Measurements from ENCODE around the gene POPDC3.
"Not testable (repeated sequence)": the region's sequence is repeated elsewhere in the genome, so short reads cannot be mapped to it uniquely, and the experiment has no call there.

Gene POPDC3

DNA sequence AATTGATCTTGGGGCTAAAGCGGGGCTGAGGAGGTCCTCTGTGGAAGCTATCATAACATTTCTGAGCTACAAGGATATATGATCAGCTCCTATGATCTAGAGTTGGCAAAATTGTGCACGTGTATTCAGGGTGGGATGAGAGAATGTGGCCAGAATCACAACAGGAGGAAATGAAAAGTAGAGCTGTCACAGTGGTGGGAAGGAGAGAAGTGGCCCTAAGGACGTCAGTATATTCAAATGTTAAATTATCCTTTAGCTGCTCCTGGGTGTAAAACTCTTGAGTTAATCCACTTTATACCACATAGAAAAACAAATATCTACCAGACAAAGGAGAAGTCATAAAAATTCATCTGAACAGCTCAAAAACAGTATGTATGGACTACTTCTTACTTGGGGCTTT lies 14.8 kb upstream of the POPDC3 start:
- DNase-seq, result no peak

DNA sequence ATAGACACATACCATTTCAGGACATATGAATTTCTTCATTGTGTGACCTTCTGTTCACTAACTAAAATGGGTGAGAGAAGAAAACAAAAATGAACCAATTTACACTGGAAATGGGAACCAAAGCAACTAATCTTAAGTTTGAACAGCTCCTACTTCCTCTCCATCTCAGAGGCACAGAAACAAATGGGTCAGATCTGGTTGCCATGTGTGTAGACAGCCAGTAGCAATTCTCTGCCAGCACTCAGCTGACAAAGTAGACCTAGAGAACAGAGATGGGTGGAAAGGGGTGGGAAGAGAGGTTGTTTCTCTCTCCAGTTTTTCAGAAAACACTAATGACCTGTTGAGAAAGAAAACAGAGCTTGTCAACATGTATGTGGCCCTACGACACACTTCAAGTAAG lies 14.3 kb upstream of the POPDC3 start:
- no peak for DNase-seq

DNA sequence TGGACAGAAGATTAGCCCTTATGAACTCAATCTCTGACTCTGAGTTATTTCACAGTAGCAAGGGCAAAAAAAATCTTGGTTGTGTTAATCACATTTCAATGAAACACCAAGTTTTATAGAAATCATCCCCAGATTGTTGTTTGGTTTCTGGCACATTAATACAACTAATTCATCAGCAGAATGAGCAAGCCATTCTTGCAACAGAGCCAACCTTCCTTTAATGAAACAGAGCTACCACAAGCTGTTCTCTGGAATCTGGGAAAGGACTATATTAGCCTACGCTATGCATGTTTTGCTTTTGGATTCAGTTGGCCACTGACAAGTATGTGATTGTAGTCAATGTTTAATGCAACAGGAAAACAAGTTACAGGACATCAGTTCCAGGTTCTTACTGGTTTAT lies 13.8 kb upstream of the POPDC3 start:
- no peak for DNase-seq

DNA sequence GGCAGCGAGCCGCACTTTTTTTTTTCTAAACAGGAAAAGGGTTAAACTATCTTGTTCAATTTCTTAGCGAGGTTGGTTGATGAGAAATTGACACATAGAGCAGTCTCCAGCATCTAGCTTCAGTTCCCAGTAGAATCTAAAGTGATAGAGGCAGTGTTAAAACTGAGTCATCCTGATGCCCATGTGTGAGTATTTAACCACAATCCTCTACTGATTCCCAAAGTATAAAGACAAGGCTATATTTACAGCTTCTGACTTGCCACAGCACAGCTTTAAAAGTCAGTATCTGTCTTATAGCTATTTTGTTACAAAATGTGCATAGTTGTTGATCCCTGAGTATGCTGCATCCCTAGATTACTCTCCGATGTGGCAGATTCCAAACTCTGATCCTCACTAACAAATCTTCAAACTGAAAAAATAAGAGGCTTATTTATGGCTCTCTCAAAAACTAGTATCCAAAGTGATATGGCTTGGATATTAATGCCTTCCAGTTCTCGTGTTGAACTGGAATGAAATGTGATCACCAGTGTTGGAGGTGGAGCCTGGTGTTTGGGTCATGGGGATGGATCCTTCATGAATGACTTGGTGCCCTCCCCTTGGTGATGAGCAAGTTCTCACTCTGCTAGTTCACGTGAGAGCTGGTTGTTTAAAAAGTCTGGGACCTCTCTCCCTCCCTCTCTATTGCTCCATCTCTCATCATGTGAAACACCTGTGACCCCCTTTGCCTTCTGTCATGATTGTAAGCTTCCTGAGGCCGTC lies 13.1 kb upstream of the POPDC3 start:
- no peak for DNase-seq

DNA sequence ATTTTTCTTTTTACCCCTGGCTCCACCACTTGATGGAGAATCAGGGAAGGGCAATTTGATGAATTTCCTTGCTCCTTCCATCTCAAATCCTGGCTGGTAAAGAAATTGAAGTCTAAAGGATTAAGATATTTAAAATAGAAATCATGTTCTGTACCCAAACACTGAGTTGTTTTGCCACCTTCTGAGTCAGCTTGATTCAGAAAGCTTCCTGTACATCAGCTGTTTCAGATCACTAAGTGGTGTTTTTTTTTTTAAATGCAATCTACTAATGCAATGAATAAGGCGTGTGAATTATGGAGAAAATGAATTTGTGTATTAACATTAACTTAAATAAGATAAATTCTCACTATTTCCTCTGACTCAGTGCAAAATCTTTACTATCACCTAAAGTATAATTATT lies 11.5 kb upstream of the POPDC3 start:
- DNase-seq, result no peak

DNA sequence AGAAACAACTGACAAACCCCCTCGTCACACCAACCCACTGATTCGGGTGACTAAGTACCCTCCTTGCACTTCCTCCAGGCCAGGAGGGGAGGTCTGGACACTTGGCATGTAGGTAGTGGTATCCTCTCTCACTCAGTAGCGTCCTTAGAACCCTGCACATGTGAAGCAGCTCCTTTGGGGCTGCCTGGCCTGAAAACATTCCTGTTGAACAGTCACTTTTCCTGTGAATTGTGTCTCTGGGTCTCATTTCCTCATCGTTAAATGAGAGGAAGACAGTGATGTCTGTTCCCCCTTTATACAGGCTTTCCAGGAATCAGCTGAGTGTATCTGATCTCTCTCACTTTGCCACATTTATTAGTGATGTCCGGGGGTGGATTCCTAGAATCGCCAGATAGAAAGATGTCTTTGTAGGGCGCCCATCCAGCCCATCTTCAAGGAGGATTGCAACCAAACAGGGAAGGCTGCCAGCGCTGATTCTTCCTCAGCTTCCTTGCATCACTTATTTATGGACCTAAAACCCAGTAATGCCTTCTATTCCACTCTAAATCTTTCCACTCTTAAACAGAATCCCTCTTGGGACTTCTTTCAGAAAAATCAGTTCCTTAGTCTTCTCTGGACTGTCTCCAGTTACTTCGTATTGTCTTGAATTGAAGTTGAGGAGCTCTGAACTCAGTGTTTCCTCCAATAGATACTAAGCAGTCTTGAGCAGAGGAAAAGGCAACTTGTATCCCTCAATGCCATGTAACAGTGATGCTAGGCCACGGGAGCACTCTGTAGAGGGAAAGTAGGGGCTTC lies 9.4 kb upstream of the POPDC3 start:
- no peak for DNase-seq

DNA sequence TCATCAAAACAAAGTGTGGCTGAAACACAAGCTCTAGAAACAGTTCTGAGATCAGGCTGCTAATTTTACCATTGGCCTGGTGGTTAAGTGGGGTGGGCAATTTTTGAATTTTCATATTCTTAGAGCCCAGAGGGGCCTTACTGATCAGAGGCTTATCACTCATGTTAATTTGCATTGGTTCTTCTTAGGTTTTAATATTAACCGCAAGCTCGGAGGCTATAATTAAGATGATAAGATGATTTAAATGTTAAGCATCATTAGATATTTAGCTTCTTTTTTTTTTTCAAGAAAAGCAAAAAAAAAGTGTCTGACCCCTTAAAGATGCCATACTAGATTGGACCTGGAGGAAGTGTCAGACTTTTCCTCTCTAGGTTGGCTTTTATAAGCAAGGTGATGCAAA lies 8.4 kb upstream of the POPDC3 start:
- DNase-seq, result no peak

DNA sequence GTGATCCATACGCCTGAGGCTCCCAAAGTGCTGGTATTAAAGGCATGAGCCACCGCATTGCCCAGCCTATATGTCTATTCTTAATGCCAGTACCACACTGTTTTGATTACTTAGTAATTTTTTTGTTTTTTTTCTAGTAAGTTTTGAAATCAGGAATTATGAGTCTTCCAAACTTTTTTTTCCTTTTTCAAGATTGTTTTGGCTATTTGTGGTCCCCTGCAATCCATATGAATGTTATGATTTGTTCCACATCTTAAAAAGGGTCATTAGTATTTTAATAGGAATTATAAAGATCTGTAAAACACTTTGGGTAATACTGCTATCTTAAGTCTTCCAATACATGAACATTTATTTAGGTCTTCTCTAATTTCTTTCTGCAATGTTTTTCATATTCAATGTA lies 6.8 kb upstream of the POPDC3 start:
- DNase-seq, result no peak

DNA sequence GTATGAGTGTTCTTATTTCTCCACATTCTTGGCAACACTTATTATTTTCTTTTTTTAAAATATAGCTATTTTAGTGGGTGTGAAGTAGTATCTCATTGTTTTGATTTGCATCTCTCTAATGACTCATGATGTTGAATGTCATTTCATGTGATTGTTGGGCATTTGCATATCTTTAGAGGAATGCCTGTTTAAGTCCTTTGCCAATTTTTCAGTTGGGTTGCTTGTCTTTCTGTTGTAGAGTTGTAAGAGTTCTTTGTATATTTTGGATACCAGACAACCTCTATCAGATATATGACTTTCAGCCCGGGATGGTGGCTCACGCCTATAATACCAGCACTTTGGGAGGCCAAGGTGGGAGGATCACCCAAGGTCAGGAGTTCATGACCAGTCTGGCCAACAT lies 5.1 kb upstream of the POPDC3 start:
- DNase-seq, result no peak

DNA sequence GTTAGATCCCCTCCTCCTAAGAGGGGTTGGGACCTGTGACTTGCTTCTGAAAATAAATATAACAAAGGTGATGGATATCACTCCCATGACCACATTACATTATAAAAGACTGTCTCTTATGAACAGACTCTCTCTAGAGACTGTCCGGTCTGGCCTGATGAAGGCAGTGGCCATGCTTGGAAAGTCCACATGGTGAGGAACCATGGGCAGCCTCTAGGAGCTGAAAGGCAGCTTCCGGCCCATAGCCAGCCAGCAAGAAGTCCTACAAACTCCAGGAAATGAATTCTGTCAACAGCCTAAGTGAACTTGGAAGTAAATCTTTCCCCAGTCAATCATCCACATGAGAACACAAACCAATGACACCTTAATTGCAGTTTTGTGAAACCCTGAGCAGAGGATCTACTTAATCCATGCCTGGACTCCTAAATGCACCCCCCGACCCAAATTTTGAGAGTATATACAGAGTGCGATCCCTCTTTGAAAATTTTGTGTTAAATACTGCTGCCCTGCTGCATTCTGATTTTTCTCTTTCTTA lies 2.2 kb upstream of the POPDC3 start:
- DNase-seq, result no peak

DNA sequence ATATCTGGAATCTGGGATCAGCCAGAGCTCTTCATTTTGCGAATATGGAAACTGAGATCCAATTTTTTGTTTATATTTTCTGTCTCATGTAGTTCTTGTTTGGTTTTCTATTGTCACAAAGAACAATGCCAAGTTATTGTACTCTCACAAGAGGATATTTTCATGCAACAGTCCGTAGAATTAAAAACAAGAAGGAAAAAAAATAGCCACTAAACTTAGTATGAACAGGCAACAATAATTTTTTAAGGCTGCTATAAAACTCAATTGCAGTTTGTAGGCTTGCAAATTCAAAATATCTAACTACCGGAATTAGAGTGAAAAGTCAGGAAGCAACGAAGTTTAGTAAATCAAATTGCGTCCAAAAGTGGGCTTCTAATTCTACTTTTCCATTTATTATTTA lies 1.2 kb downstream of the POPDC3 start:
- DNase-seq, result no peak

DNA sequence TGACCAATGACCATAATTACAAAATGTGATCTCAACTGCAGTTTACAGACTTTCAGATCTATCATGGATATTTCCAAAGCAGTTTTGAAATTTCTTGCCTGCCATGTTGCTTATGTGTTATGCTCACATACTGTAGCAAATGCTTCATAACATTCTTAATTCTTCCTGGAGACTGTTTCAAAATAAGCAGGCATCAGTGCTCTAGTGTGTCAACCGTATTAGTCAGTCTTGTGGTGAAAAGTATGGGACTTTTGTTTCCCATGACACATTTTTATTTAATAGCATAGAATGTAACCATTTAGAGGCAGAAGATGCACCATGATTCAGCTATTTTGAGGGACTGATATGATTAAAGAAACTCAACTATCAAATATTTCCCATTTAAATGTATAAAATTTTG lies 1.7 kb downstream of the POPDC3 start:
- DNase-seq, result no peak

DNA sequence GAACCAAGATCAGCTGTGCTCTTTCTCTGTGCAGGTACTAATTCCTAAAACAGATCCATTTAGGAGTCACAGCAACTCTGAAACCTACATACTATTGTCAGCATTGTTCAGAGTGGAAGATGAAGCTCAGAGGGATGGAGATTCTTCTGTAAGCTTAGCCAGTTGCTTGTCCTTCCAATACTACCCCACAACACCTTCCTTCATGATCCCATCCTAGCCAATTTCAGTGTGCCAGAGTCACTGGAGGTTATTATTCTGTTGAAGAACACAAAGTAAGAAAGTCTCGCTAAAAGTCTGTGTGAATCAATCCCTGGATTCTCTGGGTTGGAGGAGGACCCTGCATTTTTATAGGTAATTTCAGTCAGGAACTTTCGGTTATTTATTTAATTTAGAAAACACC lies 2.3 kb downstream of the POPDC3 start:
- no peak for DNase-seq

DNA sequence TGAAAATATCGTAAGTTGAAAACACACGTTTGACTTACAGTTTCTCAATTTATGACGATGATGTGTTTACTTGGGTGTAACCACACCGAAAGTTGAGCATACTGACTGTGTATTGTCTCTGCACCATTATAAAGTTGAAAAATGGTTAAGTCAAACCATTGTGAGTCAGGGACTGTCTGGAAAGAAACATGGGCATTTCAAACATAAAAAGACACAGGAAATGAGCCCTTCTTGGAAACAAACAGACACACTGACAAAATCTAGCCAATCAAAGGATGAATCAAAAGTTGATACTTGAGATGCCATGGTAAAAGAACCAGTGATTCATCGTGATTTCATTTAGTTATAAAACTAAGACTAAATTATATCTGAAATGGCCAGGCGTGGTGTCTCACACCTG lies 5.3 kb downstream of the POPDC3 start:
- no peak for DNase-seq

DNA sequence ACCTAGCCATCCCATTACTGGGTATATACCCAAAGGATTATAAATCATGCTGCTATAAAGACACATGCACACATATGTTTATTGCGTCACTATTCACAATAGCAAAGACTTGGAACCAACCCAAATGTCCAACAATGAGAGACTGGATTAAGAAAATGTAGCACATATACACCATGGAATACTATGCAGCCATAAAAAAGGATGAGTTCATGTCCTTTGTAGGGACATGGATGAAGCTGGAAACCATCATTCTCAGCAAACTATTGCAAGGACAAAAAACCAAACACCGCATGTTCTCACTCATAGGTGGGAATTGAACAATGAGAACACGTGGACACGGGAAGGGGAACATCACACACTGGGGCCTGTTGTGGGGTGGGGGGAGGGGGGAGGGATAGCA lies 7.3 kb downstream of the POPDC3 start:
- not testable (repeated sequence) for DNase-seq

DNA sequence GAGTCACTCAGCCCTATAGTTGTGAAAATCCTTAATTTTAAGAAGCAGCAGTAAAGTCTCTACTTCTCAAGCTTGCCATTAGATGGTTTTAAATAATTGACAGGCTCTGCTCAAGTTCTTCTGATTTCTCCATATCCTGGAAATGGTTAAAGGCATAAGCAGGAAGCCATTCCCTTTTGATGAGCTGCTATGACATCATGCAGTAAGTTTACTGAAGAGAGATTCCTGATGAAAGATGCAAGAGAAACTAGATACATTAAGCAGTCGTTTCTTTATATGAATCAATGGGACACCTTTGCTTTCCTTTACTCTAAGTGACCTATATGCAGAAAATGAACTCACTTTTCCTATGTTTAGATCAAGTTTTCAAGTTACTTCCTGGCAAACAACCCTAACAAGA lies 9.8 kb downstream of the POPDC3 start:
- DNase-seq, result no peak

DNA sequence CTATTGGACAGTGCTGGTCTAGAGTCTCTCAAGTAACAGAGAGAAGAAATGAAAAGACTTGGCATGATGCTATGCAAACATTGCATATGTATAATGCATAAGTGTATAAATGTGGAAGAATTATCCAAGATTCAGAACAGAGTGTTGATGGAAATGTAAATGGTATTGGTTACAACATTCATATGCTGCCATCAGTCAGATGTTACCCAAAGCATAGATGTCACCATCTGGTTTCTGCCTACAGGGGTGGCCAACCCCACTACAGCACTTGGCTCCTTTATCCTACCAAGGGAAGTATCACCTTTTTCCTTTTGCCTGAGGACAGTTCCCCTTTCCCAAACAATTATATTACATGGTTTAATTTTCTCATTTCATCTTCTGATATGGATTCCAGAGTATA lies 11.9 kb downstream of the POPDC3 start:
- no peak for DNase-seq

DNA sequence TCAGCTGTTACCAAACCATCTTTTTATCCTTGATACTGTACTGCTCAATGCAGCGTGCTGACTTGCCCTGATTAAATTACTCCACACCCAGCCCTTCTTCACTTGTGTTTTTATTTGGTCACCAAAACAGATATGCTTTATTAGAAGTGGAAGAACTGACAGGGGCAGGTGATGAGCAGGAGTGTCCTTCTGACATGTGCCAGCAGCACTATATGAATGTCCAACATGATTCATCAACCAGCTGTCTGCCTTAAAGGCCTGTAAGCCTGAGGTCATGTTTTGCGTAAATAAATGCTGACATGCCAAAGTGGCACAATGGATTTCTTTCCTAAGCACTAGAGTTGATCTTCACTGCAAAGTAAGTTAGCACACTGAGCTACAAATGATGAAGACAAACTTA lies 15.4 kb downstream of the POPDC3 start:
- no peak for DNase-seq

DNA sequence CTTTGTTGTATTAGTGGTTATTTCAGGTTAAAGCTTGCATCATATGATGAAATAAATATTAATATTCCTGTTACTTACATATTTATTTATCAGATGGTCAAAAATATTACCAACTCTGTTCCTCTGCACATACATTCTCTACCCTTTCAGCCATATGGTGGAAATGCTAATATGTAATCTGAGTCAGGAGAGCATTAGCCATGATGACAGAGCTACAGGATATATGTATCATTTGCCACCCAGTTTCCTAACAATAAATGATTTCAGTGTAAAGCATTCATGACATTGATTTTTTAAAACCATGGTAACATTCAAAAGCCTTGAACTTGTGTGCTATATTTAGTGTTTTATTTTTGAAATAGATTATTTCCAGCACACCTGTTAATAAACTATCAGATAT lies 16.6 kb downstream of the POPDC3 start:
- no peak for DNase-seq

DNA sequence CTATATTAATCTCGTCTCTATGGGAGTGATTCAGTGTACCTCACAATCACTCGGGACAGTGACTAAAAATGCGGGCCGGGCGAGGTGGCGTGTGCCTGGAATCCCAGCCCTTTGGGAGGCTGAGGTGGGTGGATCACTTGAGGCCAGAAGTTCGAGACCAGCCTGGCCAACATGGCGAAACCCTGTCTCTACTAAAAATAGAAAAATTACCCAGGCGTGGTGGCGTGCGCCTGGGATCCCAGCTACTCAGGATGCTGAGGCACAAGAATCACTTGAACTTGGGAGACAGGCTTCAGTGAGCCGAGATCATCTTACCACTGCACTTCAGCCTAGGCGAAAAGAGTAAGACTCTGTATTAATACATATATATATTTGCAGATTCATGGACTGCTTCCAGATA lies 17.4 kb downstream of the POPDC3 start:
- DNase-seq, result no peak

DNA sequence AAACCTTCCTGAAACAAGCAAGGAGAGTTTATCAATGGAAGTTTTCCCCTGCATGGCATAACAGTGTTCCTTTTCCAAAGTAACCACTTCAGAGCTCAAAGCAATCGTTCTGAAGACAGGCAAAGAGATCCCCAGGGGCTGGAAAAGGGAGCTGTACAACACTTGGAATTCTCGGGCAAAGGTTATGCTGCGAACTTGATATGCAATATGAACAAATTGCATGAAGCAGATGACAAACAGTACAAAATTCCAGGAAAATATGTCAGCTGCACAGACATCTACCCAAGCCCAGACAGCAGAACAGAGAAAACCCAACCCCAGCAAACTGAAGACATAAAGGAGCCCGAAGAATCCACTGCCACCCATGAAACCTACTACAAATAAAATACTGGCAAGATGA lies 18.4 kb downstream of the POPDC3 start:
- no peak for DNase-seq

DNA sequence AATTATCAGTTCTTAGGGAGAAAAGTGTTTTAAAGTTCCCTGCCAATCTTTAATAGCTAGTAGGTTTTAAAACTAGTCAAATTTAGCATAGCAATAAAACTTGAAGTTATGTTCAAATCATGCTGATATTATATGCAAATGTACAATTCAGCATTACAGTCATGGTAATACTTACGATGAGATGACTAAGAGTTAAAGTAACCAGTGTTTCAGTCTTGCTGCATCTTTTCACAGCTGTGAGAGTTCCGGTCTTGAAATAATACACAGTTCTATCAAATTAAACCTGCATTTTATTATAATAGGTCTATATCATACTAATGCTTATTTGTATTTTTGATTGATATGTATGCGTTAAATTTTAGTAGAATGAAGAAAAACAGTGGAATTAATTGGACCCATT lies 26.1 kb downstream of the POPDC3 start:
- DNase-seq, result no peak

DNA sequence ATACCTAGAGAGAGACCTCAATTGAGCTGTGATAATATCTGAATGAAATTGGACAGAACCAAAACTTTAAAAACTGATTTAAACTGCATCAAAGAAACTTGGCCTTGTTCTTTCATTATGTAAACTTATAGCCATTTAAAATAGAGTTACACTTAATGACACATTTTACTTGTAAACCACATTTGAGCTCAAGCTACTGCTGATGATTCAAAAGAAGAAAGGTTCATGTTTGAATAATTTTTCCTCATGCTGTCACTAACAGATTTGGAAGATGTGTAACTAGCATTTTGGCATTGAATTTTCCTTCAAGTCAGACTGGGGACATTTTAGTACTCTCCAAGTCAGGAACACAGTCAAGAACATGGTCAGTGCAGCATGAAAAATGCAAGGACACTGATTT lies 26.9 kb downstream of the POPDC3 start:
- no peak for DNase-seq

DNA sequence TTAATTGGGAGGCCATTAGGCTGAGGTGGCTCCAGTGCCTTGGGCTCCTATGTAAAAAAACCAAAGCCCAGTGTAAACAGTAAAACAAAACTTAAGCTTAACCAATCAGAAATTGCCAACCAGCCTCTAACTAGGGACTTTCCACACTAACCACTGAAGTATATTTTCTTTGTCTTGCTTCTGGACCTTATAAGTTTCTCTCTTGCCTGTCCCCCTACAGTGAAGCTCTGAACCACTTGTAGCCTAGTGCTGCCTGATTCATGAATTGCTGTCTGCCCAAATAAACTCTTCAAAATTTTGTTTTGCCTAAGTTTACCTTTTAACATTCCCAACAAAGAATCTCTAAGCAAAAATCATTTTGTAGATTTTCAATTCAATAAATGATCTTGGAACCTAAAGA lies 28.2 kb downstream of the POPDC3 start:
- no peak for DNase-seq

DNA sequence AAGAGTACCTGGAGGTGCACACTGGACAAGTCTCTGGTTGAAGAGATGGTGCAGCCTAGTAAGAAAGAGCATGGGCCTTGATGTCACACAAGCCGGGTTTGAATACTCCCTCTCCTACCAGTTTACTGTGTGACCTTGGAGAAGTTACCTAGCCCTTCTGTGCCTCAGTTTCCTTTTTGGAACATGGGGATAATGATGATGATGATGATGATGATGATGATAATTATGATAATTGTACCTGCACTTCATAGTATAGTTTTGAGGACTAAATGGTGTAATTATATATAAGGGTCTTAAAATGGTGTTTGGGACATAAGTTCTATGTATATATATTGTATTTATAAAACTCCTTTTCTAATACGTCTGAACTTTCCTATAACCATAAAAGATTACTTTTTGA lies 41.7 kb downstream of the POPDC3 start:
- DNase-seq, result no peak

All from activated CD4-positive, alpha-beta T cell treated with anti-CD3 and anti-CD28 coated beads, Interleukin-2, amount 50 U/mL, for 1 hour (primary cell).